Measurements from ENCODE around the gene ANK2.

GRCh38 chr4:113056318-113056717 lies 6.9 kb downstream of the ANK2 start:
- no peak for TF ChIP-seq CTCF (IDR thresholded peaks at IDR 0.05 in 4 of 5, conservative IDR thresholded peaks at IDR 0.05 in 1 of 5)
- no peak for TF ChIP-seq POLR2A (IDR thresholded peaks at IDR 0.05)
